Ectodermal cell (in vitro differentiated cells): Measurements from ENCODE around the gene ABCC8.
A peak's percentile ranks its signal among the peaks of the same experiment; 100 is the strongest.

Source experiments
- H3K27ac ChIP-seq: 2 replicates; pipeline ENCODE4 v1.7.0; 2013; ENCODE audit warnings: mild to moderate bottlenecking, low read depth, low read length; ENCODE audit not compliant: insufficient read depth, poor library complexity, severe bottlenecking
- H3K27me3 ChIP-seq: 2 replicates; pipeline ENCODE4 v1.7.0; 2013; ENCODE audit warnings: mild to moderate bottlenecking, low read length; ENCODE audit not compliant: insufficient read depth, control insufficient read depth, poor library complexity, severe bottlenecking
- H3K36me3 ChIP-seq: one replicate; pipeline ENCODE4 v1.7.0; 2013; ENCODE audit warnings: low read length; ENCODE audit not compliant: control insufficient read depth, insufficient read depth
- H3K4me1 ChIP-seq: one replicate; pipeline ENCODE4 v1.7.0; 2013; ENCODE audit warnings: low read length; ENCODE audit not compliant: control insufficient read depth, insufficient read depth
- H3K4me3 ChIP-seq: 2 replicates; pipeline ENCODE4 v1.7.0; 2013; ENCODE audit warnings: low read depth, low read length, control low read depth; ENCODE audit not compliant: insufficient read depth
- H3K9me3 ChIP-seq: 2 replicates; pipeline ENCODE4 v1.7.0; 2013; ENCODE audit warnings: mild to moderate bottlenecking, low read length, moderate library complexity; ENCODE audit not compliant: control insufficient read depth
- WGBS, 2 experiments: methylation state at CpG; one replicate each; pipeline ENCODE4 v1.1.7; 2013; ENCODE audit warnings: missing lambda C conversion rate in 2 of 2; 5-methylcytosine and 5-hydroxymethylcytosine counted together

ABCC8 gene

DNA sequence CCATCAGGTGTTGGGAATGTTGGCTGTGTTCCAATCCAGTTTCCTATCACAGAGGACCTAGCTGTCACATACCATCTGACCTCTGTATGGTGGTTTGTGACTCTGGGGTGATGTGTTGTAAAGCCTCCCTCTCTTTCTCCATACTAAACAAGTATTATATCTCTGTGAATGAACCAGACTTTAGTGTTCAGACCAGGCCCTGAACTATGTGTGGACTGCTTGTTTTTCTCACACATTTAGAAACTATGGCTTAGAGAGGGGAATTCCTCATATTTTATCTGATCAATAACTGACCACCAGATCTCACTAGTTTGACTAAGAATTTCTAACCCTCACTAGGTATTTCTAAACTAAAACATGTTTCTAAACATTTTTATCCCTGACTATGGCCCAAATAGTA is 107.6 kb downstream of the ABCC8 start:
- H3K4me1 ChIP-seq: no peaks in the 10 kb centered on the region
- no peak overlapping the region for H3K27ac ChIP-seq
- H3K9me3 ChIP-seq: peaks cover 11% of the 10 kb centered on the region
- no peaks in the 10 kb centered on the region for H3K36me3 ChIP-seq
- H3K27me3 ChIP-seq: no peaks in the 10 kb centered on the region
- H3K4me3 ChIP-seq: no peak overlapping the region

DNA sequence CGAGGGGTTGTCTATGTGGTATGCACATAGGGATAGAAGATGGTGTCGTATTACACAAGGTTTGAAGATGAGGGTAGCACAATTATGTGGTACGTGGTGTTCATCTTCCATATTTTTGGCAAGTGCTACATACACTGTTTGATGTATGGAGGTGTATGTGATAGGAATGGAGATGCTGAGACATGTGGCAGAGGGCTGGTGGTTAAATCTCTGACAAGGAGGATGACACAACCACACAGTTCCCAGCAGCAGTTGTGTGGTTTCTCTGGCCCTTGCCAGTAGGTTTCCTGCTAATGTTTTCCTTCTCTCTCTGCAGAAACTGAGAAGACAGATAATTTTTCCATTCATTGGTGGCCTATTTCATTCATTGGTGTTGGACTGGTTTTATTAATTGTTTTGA is 108.1 kb downstream of the ABCC8 start:
- no peaks in the 10 kb centered on the region for H3K27me3 ChIP-seq
- no peaks in the 10 kb centered on the region for H3K36me3 ChIP-seq
- H3K27ac ChIP-seq: no peak overlapping the region
- H3K4me3 ChIP-seq: no peak overlapping the region
- H3K4me1 ChIP-seq: no peaks in the 10 kb centered on the region
- 90 to 91% methylated on average over 3 of the region's 3 CpGs for WGBS, 2 experiments
- H3K9me3 ChIP-seq: peaks cover 11% of the 10 kb centered on the region

DNA sequence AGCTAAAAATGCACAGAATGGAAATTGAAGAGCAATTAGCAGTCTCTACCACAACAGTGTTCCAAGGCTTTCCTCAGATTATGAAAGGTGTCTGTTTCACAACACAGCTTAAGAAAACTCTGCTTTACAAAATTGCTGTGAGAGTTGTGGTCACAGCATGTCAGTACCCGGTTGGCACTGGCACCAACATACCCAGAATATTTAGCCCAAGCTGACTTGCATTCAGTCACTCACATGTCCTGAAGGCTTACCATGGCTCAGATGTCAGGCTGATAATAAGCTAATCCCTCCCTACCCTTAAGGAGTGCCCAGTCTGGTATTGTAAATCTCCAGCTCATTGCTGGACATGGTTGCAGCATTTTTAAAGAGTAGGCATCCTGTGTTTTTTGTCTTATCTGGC is 110.2 kb downstream of the ABCC8 start:
- H3K9me3 ChIP-seq: peaks cover 6% of the 10 kb centered on the region
- H3K27me3 ChIP-seq: no peaks in the 10 kb centered on the region
- H3K36me3 ChIP-seq: no peaks in the 10 kb centered on the region
- H3K4me3 ChIP-seq: no peak overlapping the region
- 81 to 92% methylated on average over 1 of the region's 1 CpG for WGBS, 2 experiments
- no peak overlapping the region for H3K27ac ChIP-seq
- H3K4me1 ChIP-seq: no peaks in the 10 kb centered on the region

DNA sequence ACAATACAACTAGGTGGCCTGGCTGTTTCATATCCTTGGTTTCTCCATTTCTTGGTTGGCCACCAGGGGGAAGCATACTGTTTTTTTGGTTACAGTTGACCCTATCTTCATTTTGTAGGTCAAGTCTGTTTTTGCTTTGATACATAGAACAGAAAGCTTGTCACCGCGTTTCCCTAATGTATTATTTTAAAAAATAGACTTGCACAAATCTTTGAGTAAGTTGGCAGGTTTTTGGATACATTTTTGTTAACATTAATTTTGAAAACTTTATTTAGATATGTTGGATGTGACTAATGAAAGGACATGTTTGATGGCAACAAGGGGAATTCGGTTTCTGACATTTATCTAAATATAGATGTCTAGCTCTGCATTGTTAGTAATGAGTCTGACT is 122.0 kb downstream of the ABCC8 start:
- WGBS, 2 experiments: 54 to 86% methylated on average over 1 to 3 of the region's 3 CpGs
- H3K4me3 ChIP-seq: no peak overlapping the region

DNA sequence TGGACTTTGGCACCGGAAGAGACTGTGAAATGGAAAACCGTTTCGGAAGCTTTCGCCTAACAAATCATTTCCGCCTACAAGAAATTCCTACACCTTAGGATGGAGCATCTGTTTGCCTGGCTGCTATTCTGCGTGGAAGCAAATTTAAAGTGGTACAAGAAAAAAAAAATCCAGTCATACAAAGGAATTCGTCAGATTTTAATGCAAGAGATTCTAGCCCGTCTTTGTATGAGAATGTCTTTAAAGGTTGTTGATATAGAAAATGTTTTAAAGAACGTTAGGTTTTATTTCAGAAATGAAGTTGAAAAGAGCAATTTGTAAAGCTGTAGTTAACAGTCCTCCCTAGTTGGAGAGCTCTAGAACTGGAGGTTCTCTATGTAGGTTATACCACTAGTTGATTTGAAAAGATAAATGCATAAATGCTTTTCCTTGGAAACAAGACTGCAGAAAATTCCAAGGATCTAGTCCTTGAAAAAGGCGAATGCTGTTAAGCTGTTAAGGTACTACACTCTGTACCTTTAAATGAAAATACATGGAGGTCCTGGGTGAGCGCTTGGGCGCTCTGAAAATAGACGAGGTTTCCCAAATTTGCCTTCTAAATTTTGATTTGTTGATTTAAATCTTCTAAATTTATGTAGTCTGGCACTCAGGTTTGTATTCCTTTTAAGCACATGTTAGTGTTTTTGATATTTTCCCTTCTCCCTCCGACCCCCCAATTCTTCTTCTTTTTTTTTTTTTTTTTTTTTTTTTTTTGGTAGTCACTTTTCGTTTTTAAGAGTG is 122.6 kb downstream of the ABCC8 start:
- Histone ChIP-seq H3K27me3 (peaks cover 55% of the 10 kb centered on the region), H3K27ac (no peak overlapping the region), H3K4me1 (no peaks in the 10 kb centered on the region), H3K9me3 (no peaks in the 10 kb centered on the region), H3K36me3 (no peaks in the 10 kb centered on the region), H3K4me3 (peak overlapping the region; percentile 48)
- 16 to 18% methylated on average over 13 to 14 of the region's 15 CpGs for WGBS, 2 experiments

More for the DNA sequence above, 122.0 kb downstream of the ABCC8 start:
- H3K36me3 ChIP-seq: no peaks in the 10 kb centered on the region
- H3K27me3 ChIP-seq: peaks cover 49% of the 10 kb centered on the region
- no peaks in the 10 kb centered on the region for H3K9me3 ChIP-seq
- H3K27ac ChIP-seq: no peak overlapping the region
- H3K4me1 ChIP-seq: no peaks in the 10 kb centered on the region

DNA sequence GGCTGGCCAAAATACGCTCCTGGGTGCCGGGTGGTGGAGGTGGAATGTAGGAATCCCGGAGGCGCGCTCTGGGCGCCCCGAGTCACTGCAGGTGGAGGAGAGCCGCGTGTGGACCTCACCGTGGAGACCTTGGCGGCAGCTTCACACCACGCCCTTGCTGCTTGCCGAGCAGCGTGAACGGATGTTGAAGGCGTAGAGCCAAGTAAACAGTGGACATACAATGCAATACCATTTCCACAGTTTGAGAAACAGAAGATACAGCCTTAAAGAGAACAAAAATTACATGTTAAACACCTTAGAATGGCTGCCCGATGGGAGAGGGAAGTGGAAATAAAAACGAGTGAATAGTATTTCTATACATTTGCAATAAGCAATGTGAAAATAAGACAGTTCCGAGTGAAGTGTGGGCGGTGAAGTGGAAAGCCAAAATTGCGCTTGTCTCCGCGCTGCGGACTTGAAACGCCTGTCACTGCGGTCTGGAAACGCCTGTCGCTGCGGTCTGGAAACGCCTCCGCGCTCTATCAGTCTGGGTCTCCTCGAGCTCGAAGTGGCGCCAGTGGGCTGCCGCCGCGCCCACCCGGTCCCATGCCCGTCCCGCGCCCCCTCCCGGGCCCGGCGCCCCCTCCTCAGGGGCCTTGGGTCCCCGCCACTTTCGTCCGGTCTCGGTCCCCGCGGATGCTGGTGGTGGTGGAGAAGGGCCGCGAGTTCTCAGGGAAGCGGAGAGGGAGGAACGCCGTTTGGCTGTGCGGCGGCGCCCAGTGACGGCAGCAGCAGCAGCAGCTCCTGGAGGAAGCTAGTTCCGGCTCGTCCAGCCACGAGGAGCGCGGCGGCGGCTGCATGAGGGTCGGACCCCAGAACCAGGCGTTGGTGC is 123.5 kb downstream of the ABCC8 start:
- Histone ChIP-seq H3K27ac (no peak overlapping the region), H3K4me1 (no peaks in the 10 kb centered on the region), H3K27me3 (peaks cover 56% of the 10 kb centered on the region), H3K4me3 (peak overlapping the region; percentile 48), H3K9me3 (no peaks in the 10 kb centered on the region), H3K36me3 (no peaks in the 10 kb centered on the region)
- WGBS, 2 experiments: 2% methylated on average over 69 of the region's 69 CpGs

DNA sequence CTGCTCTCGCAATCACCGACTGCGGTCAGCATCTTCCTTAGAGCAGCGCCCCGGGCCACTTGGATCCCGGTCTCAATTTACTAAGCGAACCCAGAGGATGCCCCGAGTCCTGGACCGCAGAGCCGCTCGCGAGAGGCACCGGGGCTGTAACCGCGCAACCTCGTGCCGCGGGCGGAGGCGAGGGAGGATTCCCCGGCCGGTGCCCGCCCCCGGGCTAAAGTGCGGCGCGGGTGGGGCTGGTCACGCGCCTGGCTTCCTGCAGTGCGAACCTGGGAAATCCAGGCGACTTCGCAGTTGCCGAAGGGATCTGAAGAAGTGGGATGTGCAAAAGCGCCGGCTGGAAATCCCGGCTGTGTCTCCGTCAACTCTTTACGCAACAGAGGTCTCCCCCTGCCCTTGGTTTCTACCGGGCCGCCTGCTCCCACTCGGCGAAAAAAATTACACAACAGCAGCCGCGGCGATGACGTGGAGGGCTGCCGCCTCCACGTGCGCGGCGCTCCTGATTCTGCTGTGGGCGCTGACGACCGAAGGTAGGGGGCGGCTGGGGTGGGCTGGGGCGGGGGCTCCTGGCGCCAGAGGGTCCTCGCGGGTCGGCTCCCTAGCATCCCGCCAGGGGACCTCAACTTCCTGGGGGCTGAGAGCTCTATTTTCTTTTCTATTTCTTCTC is 125.0 kb downstream of the ABCC8 start, which contains the start of gene NCR3LG1:
TSS of gene NCR3LG1 (plus strand) at position 291 of the 667 bp plus-strand sequence. CDS start at position 461, 170 bp downstream.
- H3K27me3 ChIP-seq: peaks cover 56% of the 10 kb centered on the region
- WGBS, 2 experiments: 1% methylated on average over 61 of the region's 61 CpGs
- H3K4me1 ChIP-seq: no peaks in the 10 kb centered on the region
- H3K9me3 ChIP-seq: no peaks in the 10 kb centered on the region
- H3K27ac ChIP-seq: no peak within 1 kb of the TSS
- H3K36me3 ChIP-seq: no peaks in the 10 kb centered on the region
- H3K4me3 ChIP-seq: peak within 1 kb of the TSS; percentile 48

DNA sequence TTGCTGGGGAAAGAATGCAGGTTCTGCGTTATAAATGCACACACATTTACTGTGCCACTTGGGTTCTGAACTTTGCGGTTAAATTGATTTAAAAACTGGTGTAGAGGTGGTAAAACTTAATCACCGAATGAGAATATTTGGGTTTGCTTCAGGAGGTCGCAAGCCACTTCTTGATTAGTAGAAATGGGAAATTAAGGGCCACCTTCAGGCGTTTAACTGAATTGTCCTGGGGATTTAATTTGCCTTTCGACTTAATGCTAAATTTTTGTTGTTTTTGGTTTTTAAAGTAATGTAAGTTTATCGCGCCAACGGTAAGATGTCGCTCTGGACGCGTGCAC is 125.5 kb downstream of the ABCC8 start:
- H3K27ac ChIP-seq: no peak overlapping the region
- H3K9me3 ChIP-seq: no peaks in the 10 kb centered on the region
- H3K4me3 ChIP-seq: peak overlapping the region; percentile 38

DNA sequence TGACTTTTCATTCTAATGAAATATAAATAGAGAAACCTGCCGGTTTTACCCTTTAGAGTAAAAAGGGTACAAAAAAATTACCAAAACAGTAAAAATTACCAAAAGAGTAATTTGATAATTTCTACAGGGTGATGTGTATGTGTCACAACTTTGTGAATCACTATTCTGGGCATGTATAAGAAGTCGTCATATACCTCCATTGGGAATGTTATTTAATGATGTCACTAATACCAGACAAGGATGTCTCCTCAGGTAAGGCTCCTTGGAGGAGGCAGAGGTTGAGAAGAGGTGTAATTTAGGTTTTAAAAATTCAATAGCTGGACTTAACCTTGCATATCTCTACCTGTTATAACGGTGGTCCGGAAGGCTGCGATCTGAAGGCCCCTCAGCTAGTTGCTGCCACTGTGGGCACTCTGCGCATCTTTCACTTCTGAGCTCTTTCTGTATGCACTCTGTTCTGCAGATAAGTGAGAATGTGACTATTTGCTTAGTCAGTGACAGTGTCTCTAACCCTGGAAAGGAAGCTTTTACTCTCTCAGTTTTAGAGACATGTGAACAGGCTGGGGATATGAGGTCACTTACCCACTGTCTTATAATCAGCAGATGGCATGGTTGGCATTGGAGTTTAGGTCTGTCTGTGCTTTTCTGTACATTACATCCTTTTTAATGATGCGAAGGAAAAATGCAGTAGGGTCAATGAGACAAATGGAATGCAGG is 126.0 kb downstream of the ABCC8 start:
- H3K4me1 ChIP-seq: no peaks in the 10 kb centered on the region
- 93 to 97% methylated on average over 6 of the region's 7 CpGs for WGBS, 2 experiments
- peaks cover 56% of the 10 kb centered on the region for H3K27me3 ChIP-seq
- no peak overlapping the region for H3K27ac ChIP-seq
- no peaks in the 10 kb centered on the region for H3K9me3 ChIP-seq
- H3K36me3 ChIP-seq: no peaks in the 10 kb centered on the region
- H3K4me3 ChIP-seq: no peak overlapping the region

More for the DNA sequence above, 125.5 kb downstream of the ABCC8 start:
- H3K4me1 ChIP-seq: no peaks in the 10 kb centered on the region
- WGBS, 2 experiments: 25 to 27% methylated on average over 12 of the region's 12 CpGs
- H3K27me3 ChIP-seq: peaks cover 56% of the 10 kb centered on the region
- no peaks in the 10 kb centered on the region for H3K36me3 ChIP-seq
